GM19463 (cell line): ENCODE data around the gene ACE2.
A peak's percentile ranks its signal among the peaks of the same experiment; 100 is the strongest.

Experiments used
- ATAC-seq: cut with Tn5 transposase; IDR thresholded peaks from one replicate; pipeline ENCODE4 v1.9.1; 2021; ENCODE audit warnings: mild to moderate bottlenecking, moderate library complexity; ENCODE audit not compliant: unreplicated experiment

Gene ACE2

DNA sequence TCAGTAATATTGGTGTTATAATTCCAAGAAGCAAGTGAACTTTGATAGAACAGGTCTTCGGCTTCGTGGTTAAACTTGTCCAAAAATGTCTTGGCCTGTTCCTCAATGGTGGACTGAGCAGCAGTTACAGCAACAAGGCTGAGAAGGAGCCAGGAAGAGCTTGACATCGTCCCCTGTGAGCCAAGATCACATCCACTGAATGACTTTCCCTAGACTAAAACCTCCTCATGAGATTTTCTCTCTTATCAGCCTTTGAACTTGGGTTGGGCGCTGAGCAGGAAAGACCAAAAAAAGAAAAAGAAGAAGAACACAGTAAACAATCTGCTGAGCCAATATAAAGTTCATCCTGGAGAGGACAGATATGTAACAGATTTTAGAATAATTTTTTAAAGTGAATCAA, at the start of gene ACE2:
TSS of gene ACE2 (minus strand) at position 216 of the 400 bp plus-strand sequence. CDS start at position 167, 49 bp downstream.
- ATAC-seq = no peak

DNA sequence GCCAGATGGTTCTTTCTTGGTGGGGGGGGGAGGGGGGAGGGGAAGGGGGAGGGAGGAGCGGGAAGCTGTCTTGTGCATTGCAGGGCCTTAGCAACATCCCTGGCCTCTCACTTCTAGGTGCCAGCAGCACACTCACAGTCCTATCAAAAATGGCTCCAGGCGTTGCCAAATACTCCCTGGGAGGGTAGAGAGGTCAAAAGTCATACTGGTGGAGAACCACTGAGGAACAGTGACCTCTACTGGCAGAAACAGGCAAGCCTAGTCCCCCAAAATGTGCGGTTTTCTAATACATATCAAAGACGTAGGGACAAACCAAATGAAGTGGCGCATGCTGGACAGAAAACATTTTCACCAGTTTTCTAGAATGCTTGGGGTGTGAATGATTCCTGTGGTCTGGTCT, 46.8 kb upstream of the ACE2 start:
- ATAC-seq = peak; percentile 61

DNA sequence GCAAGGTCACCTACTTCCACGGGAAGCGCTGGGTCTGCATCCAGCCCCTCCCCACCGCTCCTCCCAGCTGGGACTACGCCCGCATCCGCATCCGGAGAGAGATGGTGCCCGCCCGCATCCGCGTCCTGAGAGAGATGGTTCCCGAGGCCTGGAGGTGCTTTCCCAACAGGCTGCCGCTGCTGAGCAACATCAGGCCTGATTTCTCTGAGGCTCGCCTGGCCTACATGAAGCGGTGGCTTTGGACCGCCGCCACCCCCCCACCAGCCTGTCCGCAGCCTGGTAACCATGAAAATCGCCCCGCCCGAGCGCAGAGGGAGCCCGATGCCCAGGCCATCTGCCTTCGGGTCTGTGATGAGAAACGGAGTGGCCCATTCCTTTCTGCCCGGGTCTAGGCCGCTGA, 45.8 kb upstream of the ACE2 start:
- no peak for ATAC-seq

DNA sequence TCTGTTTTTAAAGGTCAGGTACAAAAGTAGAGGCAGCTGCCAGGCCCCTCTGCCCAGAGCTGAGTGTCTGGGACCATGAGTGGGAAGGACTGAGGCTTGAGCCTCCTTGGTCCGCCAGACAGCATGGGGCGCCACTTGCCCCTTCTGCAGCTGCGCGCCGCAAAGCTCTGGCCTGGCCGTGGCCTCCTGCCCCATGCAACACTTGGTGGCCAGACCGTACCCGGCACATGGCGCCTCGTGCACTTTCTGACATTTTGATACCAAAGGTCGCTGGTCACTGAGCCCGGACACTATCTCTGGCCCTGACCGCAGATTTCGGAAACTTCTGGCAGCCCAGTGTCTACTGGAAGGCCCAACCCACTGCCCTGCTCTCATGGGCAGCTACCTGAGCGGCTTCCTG, 45.3 kb upstream of the ACE2 start:
- ATAC-seq = no peak

DNA sequence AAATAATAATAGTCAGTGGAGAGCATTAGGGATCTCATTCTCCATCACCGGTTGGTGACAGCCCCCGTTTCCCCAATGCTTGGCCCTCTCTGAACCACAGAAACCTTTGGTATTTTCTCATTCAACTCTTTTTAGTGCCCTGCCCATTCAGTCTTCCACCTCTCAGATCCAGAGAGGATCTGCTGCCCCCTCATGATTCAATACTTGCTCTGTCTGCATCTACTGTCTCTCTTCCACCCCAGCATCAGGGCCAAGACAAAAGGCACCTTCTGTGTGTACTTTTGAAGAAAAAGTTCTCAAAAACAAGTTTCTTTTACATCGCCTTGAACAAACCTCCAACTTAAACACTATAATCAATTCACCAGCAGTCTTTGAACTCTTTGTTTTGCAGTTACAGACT, 44.5 kb upstream of the ACE2 start:
- ATAC-seq = no peak

DNA sequence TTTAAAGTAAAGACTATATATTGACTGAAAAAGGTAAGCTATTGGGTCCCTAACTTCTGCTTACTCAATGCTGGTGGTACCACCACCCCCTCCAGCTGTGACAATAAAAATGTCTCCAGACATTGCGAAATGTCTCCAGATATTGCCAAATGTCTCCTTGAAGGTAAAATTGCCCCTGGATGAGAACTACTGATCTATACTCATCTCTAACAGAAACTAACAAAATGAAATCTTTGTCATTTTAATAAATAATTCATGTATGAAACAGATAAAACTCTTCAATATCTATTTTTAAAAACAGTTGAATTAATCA, 43.8 kb upstream of the ACE2 start:
- ATAC-seq = no peak

DNA sequence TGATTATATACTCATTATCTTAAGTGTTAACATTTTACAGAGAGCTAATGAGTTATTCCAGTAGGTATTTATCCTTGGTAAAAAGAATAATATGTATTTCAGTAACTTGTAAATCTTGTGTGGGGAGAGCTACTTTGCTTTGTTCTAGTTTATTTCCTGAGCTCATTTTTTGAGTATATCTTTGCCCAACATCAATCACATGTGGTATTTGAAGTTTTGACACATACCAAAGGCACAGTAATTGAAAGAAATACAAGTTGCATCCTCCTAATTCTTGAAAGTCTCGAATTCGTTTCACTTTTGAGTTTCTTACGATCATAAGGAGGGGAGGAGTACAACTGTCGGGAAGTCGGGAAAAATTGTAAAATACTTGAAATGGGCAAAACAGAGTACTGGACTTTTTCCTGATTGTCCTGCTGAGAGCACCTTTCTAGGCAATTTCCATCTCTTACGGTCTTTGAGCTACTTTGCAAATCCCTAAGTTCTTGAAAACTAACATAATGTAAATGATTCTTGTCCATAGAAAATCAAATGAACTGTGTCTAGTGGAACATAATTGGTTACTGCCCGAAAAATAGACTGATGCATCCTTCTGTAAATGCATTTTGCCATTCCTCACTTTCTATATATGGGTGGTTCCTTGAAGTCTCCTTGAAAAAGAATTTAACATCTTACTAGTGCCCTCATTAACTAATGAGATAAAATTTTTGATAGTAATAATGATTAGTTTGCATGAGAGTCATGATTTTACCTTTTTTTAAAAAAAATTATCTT, 43.2 kb upstream of the ACE2 start:
- no peak for ATAC-seq

DNA sequence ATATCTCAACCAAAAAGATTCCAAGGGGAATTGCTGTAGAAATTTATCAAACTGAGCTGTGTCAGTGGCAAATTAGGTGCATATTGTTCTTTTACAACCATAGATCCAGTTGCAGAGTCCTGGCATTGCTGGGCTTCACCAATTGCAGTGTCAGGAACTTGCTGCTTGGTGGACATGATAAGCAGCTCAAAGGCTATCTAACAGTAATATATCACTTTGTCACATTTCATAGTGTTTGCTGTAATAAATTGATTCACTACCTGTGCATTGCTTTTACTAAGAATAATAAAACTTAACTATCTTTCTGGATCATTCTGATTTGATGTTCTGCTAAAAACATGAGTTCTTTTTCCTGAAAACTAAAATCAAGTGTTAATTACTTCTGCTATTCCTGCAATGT, 30.9 kb upstream of the ACE2 start:
- no peak for ATAC-seq

DNA sequence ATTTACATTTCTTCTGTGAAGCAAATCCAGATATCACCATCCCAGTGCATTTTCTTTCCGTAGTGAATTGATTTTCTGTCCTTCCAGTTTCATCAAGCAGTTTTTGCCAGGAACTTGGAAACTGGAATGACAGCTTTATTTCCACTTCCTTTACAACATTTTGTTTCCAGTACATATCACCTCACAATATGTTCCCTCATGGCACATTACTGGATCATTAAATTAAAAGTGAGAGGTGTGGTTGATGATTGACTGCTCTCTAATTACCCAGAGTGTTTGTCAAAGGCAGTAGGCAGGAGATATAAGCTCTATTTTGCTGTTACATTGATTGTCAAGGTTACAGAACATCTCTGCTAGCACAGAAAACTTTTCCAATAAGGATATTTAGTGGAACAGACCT, 22.3 kb upstream of the ACE2 start:
- ATAC-seq = no peak

DNA sequence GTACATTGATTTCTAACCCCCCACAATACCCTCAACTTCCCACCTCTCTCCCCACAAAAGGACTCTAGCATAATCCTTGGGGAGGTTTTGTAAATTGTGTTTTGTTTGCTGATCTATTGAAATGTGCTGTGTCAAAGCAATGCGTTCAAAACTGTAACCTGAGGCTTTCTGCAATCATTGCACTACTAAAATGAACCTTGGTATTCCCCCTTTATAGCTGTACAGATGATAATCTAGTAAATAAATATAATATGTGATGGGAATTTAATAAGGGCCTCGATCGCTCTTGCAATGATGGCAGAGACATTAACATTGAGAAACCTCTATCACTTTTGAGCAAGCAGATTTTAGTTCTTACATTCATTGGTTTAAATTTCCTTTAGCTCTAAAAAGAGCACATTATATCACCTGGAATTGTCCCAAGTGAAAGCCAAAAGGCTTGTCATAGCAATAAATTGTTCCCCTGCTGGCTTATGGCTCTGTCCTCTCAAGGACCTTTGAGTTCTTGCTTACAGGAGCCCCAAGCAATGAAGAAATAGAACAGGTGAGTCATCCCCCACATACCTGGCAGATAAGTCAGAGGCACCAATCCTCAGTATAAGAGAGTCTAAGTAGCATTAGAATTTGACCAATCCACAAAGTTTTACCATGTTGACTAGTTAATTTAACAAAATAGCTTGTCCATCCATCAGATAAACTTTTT, 18.4 kb upstream of the ACE2 start:
- no peak for ATAC-seq

DNA sequence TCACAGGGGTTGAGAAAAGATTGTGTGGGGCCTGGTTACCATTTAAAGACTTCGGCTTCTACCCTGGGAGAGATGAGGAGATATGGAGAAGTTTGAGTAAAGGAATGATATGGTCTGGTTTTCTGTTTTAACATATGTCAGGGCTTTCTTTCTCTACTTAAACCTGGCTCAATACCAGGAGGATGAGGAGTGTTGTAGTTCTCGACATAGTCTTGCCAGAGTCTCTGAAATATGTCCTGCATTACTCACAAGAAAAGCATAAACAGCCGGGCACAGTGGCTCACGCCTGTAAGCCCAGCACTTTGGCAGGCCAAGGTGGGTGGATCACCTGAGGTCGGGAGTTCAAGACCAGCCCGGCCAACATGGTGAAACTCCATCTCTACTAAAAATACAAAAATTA, 16.4 kb upstream of the ACE2 start:
- no peak for ATAC-seq

DNA sequence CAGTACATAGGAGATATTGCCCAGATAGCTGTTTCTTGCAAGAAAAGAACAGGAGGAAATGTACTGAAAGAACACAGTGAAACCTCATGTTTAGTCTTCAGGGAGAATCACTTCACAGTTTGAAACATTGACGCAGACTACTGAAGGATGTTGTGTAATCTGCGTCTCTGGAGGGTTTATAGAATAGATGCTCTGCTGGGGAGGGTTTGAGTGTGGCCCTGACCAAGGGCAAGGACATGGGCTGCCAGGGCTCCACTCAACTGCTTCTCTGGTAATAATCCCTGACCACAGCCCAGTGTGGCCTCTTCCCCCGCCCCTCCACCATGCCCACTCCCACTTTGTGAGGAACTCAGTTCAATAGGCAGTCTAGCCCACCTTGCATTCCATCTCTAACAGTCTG, 15.8 kb upstream of the ACE2 start:
- no peak for ATAC-seq

DNA sequence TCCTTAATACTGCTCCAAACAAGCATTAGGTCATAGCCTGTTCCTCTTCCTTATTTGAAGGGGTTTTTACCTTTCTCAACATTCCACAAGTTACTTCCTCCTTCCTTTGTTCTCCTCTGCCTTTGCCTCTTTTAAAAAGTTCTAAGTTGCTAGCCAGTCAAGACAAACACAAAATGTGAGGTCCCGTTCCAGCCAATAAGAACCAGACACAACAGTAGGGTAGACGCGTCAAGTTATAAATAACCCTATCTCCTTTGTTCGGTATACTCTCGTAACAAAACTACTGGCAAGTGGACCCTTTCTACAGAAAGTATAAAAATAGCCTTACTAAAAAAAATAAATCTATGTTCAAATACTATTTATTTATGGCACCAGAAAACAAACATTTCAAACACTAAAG, 6.3 kb upstream of the ACE2 start:
- no peak for ATAC-seq

DNA sequence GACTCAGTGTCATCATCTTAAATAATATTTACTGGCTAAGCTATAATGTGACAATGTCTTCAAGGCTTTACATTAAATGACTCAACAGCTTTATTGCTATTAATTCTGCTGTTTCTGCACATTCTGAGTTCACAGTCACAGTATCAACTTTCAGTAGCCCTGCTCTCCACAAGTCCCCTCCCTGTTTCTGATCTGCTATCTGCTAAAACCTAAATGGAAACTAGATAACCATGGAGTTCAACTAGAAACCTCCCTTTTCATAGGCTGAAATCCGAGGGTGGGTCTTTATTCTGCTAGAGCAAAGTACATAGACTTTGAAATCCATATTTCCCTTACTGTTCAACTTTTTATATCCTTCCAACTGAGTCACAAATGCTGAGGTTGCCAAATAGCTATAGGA, 5.4 kb upstream of the ACE2 start:
- ATAC-seq = no peak

DNA sequence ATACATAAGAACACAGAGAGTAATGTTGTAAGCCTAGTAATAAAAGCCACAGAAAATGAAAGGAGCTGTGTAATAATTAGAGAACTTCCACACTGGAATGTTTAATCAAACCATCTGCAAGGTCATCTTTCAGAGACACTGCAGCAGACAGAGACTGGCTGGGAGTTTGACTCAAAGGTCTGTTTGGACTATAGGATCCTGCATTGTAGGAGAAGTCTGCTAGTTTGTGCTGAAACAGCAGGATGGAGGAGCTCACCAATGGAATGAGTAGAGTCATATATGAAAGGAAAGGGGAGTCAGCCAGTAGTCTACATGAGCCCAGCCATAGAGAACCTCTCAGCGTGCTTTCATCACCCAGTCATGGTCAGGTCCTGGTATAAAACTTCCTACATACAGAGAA, 4.5 kb upstream of the ACE2 start:
- ATAC-seq = no peak

DNA sequence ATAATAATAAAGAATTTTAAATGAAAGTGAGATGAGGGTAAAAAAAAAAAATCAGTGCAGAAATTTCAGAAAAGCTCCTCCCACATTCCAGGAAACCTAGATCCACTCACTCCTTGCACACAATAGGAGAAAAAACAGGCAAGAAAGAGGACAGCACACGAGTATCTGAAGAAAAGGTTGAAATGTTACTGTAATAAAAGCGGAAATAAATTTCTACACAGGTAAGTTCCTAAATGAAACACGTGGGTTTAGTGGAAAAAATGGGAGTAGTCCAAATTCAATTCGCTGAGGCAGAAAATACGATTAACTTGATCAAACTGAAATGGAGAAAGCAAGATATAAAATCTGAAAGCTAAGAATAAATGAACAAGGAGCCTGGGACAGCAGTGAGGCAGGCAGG, 2.0 kb upstream of the ACE2 start:
- ATAC-seq = no peak

DNA sequence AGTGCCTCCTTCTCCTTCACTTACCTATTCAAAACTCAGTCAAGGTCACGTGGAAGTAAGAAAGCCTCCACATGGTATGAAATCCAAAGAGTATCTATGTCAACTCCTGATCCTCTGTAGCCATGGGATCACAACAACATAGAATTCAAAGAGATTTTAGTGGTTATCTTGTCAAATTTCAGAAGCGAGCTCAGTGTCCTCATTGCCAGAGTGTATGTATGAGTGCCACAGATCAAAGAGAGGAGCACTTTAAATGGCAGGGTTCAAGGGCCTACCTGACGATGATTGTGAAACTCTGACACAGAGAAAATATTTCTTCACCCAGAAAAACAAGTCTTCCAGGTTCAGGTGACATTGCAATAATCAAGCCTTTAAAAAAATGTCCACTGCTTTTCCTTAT, 1.2 kb upstream of the ACE2 start:
- no peak for ATAC-seq

DNA sequence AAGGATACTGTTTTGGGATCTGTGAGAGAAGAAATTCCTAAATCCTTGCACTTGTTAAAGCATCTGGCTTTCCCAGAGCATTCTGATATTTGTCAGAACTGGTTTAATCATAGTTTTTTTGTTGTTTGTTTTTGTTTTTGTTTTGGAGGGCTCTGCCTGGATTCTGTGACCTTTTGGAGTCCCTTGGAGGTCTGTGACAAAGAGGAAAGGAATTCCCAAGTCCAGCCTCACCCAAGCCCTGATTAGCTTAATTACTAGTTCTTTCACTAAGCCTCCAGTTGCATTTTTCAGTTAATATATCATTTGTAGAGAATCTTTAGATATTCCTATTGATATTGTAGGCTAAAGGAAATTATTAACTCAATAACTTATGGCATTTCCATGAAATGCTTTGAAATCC, 711 bp downstream of the ACE2 start:
- no peak for ATAC-seq

DNA sequence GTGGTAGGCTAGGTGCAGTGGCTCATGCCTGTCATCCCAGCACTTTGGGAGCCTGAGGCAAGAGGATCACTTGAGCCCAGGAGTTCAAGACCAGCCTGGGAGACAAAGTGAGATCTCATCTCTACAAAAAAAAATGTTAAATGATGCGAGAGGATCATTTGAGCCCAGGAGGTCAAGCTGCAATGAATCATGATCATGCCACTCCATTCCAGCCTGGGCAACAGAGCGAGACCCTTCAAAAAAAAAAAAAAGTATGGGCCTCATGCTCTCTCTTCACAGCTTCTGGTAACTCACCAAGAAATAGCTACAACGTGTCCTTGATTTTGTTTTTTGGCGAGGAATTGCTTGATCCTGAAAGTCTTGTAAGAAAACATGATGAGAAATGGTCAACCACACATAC, 1.3 kb downstream of the ACE2 start:
- no peak for ATAC-seq

DNA sequence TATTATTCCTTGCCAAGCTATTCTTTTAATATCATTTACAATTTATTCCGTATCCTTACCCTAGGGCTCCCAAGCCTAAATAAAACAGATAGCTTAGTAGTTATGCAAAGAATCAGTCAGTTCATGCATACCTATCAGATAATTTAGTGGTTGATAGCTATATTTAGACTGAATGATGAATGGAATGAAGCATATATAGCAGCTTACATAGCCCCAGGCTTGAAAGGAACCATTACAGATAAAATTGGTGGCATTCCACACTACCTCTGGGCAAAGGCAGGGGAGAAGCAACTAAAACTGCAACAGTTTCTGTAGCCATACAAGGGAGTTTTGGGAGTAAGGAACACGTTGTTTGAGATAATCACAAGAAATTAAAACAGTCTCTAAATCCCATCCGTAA, 2.7 kb downstream of the ACE2 start:
- no peak for ATAC-seq

DNA sequence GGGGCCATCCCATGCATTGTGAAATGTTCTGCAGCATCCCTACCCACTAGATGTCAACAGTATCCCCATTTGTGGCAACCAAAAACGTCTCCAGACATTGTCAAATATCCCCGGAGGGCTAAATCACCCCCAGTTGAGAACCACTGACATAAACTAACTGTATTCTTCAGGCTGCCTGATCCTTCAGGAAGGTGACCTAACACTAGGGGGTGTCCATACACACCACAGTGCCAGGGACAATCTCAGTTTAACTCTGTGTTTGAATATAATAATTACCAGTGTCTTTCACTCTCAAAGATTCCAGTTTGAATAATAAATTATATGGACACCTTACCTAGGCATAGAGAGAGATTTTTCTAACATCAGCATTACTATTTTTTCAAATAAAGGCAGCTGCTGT, 6.4 kb downstream of the ACE2 start:
- ATAC-seq = no peak

DNA sequence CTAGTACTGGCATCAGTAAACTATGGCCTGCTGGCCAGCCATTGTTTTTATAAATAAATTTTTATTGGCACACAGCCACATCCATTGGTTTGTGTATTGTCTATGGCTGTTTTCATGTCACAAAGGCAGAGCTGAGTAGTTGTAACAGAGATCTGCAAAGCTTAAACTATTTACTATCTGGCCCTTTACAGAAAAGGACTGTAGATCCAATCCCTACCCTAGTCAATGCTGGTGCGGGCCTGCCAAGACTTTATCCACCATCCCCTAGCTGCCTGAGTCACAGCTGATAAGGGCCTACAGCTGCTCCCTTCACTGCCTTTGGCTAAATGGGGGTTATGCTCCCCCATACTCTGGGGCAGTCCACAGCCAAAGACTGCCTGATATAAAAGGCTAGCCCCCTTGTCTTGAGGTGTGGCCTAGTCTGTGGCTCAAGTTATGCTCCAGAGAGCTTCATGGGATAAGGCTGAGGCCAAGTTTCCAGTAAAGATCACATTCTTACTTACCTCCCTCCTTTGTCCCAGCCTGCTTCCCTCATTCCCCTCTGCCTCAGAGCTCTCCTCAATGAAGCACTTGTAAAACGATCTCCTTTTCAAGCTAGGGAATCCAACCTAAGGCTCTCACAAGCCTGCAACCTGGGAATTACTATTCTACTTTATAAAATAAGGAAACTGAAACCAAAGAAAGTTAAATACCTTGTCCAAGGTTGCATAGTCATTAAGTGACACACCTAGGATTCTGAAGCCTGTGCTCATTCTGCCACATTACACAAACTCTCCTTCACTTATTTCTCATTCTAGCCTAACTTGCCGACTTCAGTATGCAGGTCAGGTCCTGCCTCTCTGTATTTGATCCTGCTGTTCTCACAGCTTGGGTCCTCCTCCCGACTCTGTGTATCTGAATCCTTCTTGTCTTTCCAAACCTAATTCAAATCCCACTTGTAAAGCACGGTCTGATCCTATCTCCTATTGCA, 20.7 kb downstream of the ACE2 start:
- ATAC-seq = no peak
